ENCODE measurements around the gene CMIP.

CMIP gene

DNA sequence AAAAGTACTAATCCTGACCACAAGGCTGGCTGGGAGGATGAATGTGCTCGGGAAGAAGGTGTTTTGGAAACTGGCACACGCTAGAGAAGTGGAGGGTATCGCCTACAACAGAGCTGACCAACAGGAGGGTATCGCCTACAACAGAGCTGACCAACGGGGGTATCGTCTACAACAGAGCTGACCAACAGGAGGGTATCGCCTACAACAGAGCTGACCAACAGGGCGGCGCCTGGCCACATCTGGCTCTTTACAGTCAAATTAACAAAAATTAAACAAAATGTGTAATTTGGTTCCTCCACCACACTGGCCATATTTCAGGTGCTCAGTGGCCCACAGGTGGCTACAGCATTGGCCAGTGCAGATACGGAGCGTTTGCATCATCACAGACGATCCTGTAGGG, 153.5 kb downstream of the CMIP start:
- no peak for DNase-seq (ENCODE audit: low read depth in 4 of 4, low spot score in 1 of 4)

DNA sequence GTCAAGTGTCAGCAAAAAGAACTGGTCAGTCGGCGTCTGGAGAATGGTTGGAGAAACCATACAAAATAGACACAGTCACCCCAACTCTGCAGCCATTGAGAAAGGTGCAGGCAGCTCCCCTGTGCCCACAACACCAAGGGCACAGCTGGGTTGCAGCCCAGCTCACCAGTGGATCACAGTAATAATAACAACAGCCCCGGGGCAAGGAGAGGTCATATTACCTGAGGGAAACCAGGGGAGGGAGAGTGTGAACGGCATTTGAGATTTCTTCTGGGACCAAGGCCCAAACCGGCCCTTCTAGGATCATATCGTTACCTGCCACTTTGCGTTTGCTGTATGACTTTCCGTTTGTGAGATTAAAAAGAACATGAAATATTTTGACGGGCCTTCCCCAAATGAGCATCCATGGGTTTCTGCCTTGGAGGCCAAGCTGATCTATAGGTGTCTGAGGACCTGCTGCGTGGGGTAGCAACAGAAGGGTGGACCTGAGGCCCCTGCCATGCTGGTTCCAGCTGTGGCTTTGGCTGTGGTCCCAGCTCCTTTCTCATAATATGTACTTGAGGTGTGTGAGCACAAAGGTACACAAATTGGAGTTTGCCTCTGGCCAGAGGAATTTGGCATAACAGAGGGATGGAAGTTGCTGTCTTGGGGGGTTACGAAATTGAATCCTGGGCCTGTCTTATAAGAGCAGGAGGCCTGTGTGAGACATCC, 154.6 kb downstream of the CMIP start:
- no peak for DNase-seq (ENCODE audit: low read depth in 4 of 4, low spot score in 1 of 4)

GRCh38 chr16:81600275-81600674, 155.7 kb downstream of the CMIP start:
- no peak for DNase-seq (ENCODE audit: low read depth in 4 of 4, low spot score in 1 of 4)

DNA sequence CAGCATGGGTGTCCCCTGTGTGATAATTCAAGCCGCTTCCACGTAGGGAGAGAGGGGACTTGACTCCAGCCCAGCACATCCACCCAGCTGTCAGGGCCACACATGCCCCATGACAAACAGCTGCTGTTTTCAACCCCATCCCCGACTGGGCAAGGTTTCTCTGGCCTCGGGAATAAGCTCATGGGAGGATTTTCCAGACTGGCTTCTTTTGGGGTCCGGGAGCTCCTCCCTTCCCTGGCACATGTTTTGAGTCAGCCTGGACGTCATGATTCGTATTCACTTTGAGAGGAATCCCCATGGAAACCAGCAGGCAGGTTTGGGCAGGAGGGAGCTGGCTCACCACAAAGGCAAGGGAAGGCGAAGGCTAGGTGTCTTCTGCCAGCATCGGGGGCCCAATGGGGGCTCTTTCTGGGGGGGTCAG, 156.4 kb downstream of the CMIP start:
- DNase-seq (ENCODE audit: low read depth in 4 of 4, low spot score in 1 of 4), result no peak

DNA sequence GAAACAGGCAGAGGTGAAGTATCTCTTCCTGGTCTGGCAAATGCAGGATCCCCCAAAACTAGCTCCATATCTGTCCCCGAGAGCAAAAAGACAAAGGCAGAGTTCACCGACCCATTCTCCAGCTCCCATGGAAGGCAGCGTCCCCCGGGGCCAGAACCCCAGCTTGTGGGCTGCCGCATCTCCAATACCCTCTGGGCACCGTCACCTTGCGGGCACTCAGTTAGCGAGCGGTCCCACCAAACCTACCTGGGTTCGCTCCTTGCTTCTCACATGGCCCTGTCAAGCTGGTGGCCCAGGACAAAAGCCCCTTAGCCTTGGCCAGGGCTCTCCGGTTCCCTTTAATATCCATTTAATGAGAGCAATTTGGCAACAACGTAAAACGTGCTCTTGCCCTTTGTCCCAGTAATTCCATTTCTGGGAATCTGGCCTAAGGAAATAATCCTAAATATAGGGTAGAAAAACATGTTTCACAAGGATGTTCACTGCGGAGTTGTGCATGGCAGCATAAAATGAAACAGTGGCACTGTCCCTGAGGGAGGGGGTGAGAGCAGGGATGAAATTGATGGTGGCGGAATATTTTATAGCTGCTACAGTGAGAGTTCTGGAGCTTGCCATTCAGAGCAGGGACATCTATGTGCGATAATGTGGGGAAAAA, 157.1 kb downstream of the CMIP start:
- DNase-seq (ENCODE audit: low read depth in 4 of 4, low spot score in 1 of 4), result no peak

DNA sequence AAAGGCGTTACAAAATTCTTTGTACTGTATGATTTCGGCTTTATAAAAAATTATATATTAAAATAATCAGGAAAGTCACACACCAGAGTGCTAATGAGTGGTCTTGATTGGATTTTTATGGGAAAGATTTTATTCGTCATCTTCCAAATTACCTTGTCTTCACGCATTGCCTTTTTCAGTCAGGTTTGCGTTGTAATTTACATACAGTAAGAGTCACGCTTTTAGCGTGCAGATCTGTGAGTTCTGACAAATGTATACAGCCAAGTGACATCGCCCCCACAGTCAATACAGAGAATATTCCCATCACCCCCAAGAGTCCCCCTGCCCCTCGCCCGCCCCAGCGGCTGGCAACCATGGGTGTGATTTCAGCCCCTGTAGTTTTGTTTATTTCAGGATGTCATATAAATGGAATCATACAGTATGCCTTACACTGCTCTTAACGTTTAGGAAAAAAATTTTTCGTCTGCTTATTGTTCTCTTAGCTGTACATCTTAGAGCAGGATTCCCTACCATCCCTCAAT, 157.7 kb downstream of the CMIP start:
- no peak for DNase-seq (ENCODE audit: low read depth in 4 of 4, low spot score in 1 of 4)

DNA sequence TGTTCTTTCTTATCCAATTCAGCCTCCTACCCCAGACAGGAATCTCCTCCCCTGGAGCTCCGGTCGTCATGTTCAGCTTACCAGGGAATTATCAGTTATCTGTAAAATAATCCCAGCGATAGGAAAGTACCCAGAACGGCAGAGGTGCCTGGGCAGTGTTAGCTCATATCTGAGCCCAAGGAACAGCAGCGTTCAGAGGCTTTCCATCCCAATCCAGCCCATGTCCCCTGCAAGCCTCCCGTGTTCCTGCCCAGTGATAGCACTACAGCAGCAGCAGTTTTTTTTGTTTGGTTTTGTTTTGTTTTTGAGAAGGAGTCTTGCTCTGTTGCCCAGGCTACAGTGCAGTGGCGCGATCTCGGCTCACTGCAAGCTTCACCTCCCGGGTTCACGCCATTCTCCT, 158.2 kb downstream of the CMIP start:
- no peak for DNase-seq (ENCODE audit: low read depth in 4 of 4, low spot score in 1 of 4)

DNA sequence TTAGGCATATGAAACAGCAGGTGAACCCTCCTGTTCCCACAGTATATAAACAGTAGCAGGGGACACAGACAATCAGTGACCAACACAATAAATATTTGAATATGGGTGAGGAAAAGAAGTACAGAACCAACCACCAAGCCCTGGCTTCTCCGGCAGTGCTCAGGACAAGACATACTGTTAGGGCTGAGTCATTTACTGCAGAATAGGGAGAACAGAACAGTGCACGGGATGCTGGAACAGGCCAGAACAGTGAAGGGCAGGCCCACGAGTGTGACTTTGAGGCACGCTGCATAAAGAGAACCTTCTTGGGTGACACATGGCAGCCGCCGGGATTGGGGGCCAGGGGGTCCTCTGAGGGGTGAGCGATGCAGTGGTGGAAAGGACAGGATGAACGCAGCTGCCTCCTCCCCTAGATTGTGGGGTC, 160.4 kb downstream of the CMIP start:
- DNase-seq (ENCODE audit: low read depth in 4 of 4, low spot score in 1 of 4), result no peak

GRCh38 chr16:81606039-81606438, 161.4 kb downstream of the CMIP start:
- DNase-seq (ENCODE audit: low read depth in 4 of 4, low spot score in 1 of 4), result no peak

DNA sequence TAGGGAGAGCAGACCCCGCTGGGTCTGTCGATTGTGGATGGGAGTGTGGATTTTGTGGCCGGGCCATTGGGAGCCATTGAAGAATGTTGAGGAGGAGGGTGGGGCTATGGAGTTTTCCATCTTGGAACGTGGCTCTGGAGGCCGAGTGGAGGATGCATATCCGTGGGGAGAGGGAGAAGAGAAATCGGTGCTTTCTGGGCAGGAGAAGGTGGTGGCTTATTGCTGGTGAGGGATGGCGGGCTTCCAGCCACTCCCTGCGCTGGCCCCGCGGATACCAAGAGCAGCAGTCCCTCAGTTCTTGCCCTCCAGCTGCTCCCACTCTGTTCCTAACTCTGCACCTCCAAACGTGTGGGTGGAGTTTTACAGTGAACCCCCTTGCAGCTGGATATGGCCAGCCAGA, 162.4 kb downstream of the CMIP start:
- no peak for DNase-seq (ENCODE audit: low read depth in 4 of 4, low spot score in 1 of 4)

GRCh38 chr16:81607805-81608522, 163.4 kb downstream of the CMIP start:
- no peak for DNase-seq (ENCODE audit: low read depth in 4 of 4, low spot score in 1 of 4)

- no peak for DNase-seq (ENCODE audit: low read depth in 4 of 4, low spot score in 1 of 4)
Observed at GRCh38 chr16:81608523-81609209, 164.1 kb downstream of the CMIP start.

DNA sequence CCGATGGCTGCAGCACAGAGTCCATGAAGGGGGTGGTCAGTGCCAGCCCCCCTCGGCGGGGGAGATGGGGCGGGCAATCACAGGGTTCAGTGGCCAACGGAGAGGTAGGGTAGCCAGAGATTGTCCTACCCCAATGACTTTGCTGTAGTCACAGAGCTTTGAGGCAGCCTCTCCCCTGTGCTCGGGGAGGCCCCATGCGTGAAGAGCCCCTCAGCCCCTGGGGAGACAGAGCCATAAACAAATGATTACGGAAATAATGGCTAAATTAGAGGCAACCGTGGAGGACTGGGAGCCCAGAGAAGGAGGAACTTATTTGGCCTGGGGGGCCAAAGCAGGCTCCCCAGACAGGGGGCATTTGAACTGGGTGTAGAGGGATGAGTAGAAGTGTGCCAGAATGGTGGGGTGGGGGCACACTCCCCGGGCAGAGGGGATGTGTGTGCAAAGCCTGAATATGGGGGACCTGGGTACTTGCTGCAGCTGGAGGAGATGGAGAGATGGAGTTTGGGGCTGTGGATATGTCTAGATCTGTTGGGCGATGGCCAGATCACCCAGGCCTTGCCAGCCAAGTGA, 164.8 kb downstream of the CMIP start:
- no peak for DNase-seq (ENCODE audit: low read depth in 4 of 4, low spot score in 1 of 4)

DNA sequence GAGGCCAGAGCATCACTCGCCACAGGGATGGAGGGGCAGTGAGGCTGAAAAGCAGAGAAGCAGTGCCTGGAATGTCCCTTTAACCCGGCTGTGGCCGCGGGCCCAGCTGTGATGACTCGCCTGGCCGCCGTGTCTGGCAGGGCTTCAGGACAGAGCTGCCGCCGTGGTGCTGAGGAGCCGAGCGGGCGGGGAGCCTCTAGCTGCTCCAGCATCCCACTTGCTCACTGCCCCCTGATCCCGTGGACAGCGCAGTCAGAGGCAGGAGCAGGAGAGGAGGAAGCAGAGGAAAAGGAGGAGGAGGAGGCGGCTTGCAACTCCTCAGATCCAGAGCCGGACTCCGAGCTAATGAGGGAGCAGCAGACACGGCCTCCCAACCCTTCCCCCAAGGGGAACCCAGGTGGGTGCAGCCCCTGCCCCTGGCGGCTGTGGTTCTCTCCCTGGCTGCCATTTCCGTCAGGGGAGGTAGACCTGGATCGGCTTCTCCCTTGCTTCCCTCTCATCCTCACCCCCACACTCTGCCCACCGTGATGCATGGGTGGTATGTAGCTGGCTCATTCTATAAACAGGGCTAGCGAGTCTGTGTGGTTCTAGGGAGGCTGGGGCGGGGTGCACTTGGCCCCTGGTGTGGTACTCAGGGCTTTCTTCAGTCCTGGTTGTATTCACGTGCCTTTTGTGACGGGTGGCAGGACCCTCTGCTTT, 165.7 kb downstream of the CMIP start:
- no peak for DNase-seq (ENCODE audit: low read depth in 4 of 4, low spot score in 1 of 4)

DNA sequence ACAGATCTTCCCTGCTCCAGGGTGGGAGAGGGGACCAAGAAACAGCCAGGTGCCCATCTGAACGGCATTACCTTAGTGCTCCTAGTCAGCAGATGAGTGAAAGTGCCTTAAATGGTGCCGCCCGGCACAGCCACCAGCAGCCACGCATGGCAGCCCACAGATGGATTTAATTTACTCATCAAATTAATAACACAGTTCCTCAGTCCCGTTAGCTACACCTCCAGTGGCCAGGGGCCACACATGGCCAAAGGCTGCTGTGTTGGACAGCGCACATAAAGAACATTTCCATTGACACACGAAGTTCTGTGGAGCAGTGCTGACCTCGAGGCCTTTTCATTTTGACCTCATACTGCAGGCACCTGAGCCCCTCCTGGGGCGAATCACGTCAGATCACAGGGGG, 166.3 kb downstream of the CMIP start:
- DNase-seq (ENCODE audit: low read depth in 4 of 4, low spot score in 1 of 4), result no peak

GRCh38 chr16:81611721-81612120, 167.1 kb downstream of the CMIP start:
- DNase-seq (ENCODE audit: low read depth in 4 of 4, low spot score in 1 of 4), result no peak

- no peak for DNase-seq (ENCODE audit: low read depth in 4 of 4, low spot score in 1 of 4)
Observed at GRCh38 chr16:81612351-81613163, 167.9 kb downstream of the CMIP start.

- no peak for DNase-seq (ENCODE audit: low read depth in 4 of 4, low spot score in 1 of 4)
Observed at GRCh38 chr16:81614171-81614570, 169.6 kb downstream of the CMIP start.

DNA sequence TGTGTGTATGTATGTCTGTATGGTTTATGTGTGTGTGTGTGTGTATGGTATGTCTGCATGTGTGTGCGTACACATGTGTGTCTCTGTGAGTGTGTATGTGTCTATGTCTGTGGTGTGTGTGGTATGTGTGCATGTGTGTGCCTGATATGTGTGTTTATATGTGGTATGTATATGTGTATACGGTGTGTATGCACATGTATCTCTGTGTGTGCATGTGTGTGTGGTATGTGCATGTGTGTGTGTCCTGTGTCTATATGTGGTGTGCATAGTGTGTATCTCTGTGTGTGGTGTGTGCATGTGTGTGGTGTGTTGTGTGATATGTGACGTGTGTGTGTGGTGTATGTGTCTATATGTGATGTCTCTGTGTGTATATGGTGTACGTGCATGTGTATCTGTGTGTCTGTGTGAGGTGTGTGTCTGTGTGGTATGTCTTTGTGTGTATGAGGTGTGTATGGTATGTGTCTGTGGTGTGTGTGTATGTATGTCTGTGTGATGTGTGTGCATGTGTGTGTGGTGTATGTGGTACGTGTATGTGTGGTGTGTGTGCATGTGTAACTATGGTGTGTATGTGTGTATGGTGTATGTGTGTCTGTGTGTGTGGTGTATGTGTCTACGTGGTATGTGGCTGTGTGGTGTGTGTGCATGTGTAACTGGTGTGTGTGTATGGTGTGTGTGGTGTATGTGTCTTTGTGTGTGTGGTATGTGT, 170.2 kb downstream of the CMIP start:
- no peak for DNase-seq (ENCODE audit: low read depth in 4 of 4, low spot score in 1 of 4)
